Left ventricle myocardium inferior (tissue), 1 donor: ENCODE measurements around the gene TPM1. TPM values are rescaled to one million over a fixed set of nuclear protein-coding genes. Genes with fewer than 3 reads are reported as not detected.

ENCODE experiments used
- DNase-seq: peaks from one replicate; pipeline ENCODE4 v3.0.0-alpha.2; 2020
- H3K27ac ChIP-seq: fragments of 200-600 bp; replicated peaks from 2 replicates; pipeline ENCODE4 v1.8.0; 2021
- H3K27me3 ChIP-seq: fragments of 200-600 bp; 2 replicates; pipeline ENCODE4 v1.8.0; 2021; ENCODE audit warnings: low read depth
- H3K36me3 ChIP-seq: fragments of 200-600 bp; 2 replicates; pipeline ENCODE4 v1.8.0; 2021
- H3K4me1 ChIP-seq: fragments of 200-600 bp; 2 replicates; pipeline ENCODE4 v1.8.0; 2021
- H3K4me3 ChIP-seq: fragments of 200-600 bp; 2 replicates; pipeline ENCODE4 v1.8.0; 2021; ENCODE audit warnings: mild to moderate bottlenecking, moderate library complexity
- H3K9me3 ChIP-seq: fragments of 200-600 bp; replicated peaks from 2 replicates; pipeline ENCODE4 v1.8.0; 2021
- CTCF ChIP-seq: fragments of 200-600 bp; IDR thresholded peaks from 2 replicates; pipeline ENCODE4 v1.8.0; 2021; ENCODE audit warnings: antibody characterized with exemption, mild to moderate bottlenecking, borderline replicate concordance
- intact Hi-C: fragments of 100-400 bp; cut with micrococcal nuclease; formaldehyde crosslinking; loops from one replicate; pipeline ENCODE4 v1.11.0; 2022
- total RNA-seq: library from RNA; stranded (reverse); fragmentation: NEBNext Ultra II Directional; extraction: Animal tissue kit (Norgen Biotek cat#: 25700); gene quantifications from one replicate; pipeline ENCODE4 v1.2.1, GENCODE V29; 2021
- donor health status: DM: no; HTN: yes; CAD: no; lungs with severe emphysema.

TPM1 gene
- total RNA-seq, 1 donor from 2014 or later = 12,604 TPM

- Histone ChIP-seq H3K9me3 (no peaks in the 10 kb centered on the region), H3K4me1 (peaks cover 98% of the 10 kb centered on the region), H3K4me3 (no peak overlapping the region), H3K36me3 (peaks cover 99% of the 10 kb centered on the region), H3K27ac (peak overlapping the region; percentile 99), H3K27me3 (no peaks in the 10 kb centered on the region)
- intact Hi-C loops = no loop called here
- TF ChIP-seq CTCF = no peak
- DNase-seq = no peak
Measured at GRCh38 chr15:63063164-63063756, 20.7 kb downstream of the TPM1 start.

GRCh38 chr15:63063877-63064409 lies 21.4 kb downstream of the TPM1 start:
- H3K36me3 ChIP-seq = peaks cover 94% of the 10 kb centered on the region
- no peak for DNase-seq
- TF ChIP-seq CTCF = no peak
- no peak overlapping the region for H3K4me3 ChIP-seq
- H3K27ac ChIP-seq = peak overlapping the region; percentile 99
- H3K27me3 ChIP-seq = no peaks in the 10 kb centered on the region
- intact Hi-C loops = no loop called here
- H3K4me1 ChIP-seq = peaks cover 97% of the 10 kb centered on the region
- H3K9me3 ChIP-seq = no peaks in the 10 kb centered on the region

GRCh38 chr15:63065262-63066221 lies 23.0 kb downstream of the TPM1 start:
- intact Hi-C loops = no loop called here
- Histone ChIP-seq H3K4me3 (no peak overlapping the region), H3K36me3 (peaks cover 94% of the 10 kb centered on the region), H3K4me1 (peaks cover 95% of the 10 kb centered on the region), H3K27me3 (no peaks in the 10 kb centered on the region), H3K9me3 (no peaks in the 10 kb centered on the region), H3K27ac (peak overlapping the region; percentile 99)
- TF ChIP-seq CTCF = no peak
- no peak for DNase-seq

GRCh38 chr15:63066272-63066671 lies 23.7 kb downstream of the TPM1 start:
- H3K9me3 ChIP-seq = no peaks in the 10 kb centered on the region
- H3K27me3 ChIP-seq = no peaks in the 10 kb centered on the region
- peaks cover 94% of the 10 kb centered on the region for H3K36me3 ChIP-seq
- no peak for DNase-seq
- H3K27ac ChIP-seq = peak overlapping the region; percentile 99
- peaks cover 91% of the 10 kb centered on the region for H3K4me1 ChIP-seq
- no peak for TF ChIP-seq CTCF
- H3K4me3 ChIP-seq = no peak overlapping the region
- intact Hi-C loops = no loop called here

- intact Hi-C loops = no loop called here
- H3K4me3 ChIP-seq = no peak overlapping the region
- peak overlapping the region; percentile 99 for H3K27ac ChIP-seq
- no peaks in the 10 kb centered on the region for H3K27me3 ChIP-seq
- no peak for DNase-seq
- no peaks in the 10 kb centered on the region for H3K9me3 ChIP-seq
- TF ChIP-seq CTCF = no peak
- H3K4me1 ChIP-seq = peaks cover 87% of the 10 kb centered on the region
- peaks cover 86% of the 10 kb centered on the region for H3K36me3 ChIP-seq
Measured at GRCh38 chr15:63067306-63067705, 24.8 kb downstream of the TPM1 start.
